Activated CD8-positive, alpha-beta T cell treated with anti-CD3 and anti-CD28 coated beads for 36 hours (primary cell): ENCODE measurements around the gene DTNBP1. TPM values are rescaled to one million over a fixed set of nuclear protein-coding genes. Genes with fewer than 3 reads are reported as not detected.
"Not testable (repeated sequence)": the region's sequence is repeated elsewhere in the genome, so short reads cannot be mapped to it uniquely, and the experiment has no call there.

Experiments used
- ATAC-seq: fragments of 200-7000 bp; cut with Tn5 transposase; one replicate; pipeline ENCODE4 v1.10.0; 2021; ENCODE audit warnings: mild to moderate bottlenecking, moderate library complexity
- CTCF ChIA-PET: fragments of 350-600 bp; sonication (Branson Sonifier 250); formaldehyde crosslinking; loops from one replicate; lab custom pipeline; 2021; ENCODE audit warnings: antibody characterized with exemption; lab: Charles Lee
- POLR2A ChIA-PET: fragments of 350-600 bp; sonication (Branson Sonifier 250); formaldehyde crosslinking; loops from one replicate; lab custom pipeline; 2021; ENCODE audit warnings: antibody characterized with exemption; lab: Charles Lee
- DNase-seq: peaks from one replicate; pipeline ENCODE4 v3.0.0-alpha.2; 2020
- H3K27ac Mint-ChIP-seq: one replicate; pipeline ENCODE4 v1.8.0; 2021; ENCODE audit warnings: mild to moderate bottlenecking, mixed read lengths
- H3K27me3 Mint-ChIP-seq: one replicate; pipeline ENCODE4 v1.8.0; 2021; ENCODE audit warnings: mixed read lengths
- H3K36me3 Mint-ChIP-seq: one replicate; pipeline ENCODE4 v1.8.0; 2021; ENCODE audit warnings: low read depth, mixed read lengths
- H3K4me1 Mint-ChIP-seq: one replicate; pipeline ENCODE4 v1.8.0; 2021; ENCODE audit warnings: low read depth, mixed read lengths
- H3K4me3 Mint-ChIP-seq: one replicate; pipeline ENCODE4 v1.8.0; 2021; ENCODE audit warnings: mild to moderate bottlenecking, moderate library complexity, mixed read lengths
- H3K9me3 Mint-ChIP-seq: one replicate; pipeline ENCODE4 v1.8.0; 2021; ENCODE audit warnings: mixed read lengths
- intact Hi-C: fragments of 100-400 bp; cut with micrococcal nuclease; formaldehyde crosslinking; loops from one replicate; pipeline ENCODE4 v1.10.0; 2022
- total RNA-seq, 2 experiments: library from RNA; stranded (reverse); gene quantifications; one replicate each; pipeline ENCODE4 v1.2.3, GENCODE V29; 2021
- TF ChIP-seq, protein P1 (sequence below): fragments of 200-600 bp; IDR thresholded peaks from one replicate; pipeline ENCODE4 v1.8.0; 2022; ENCODE audit warnings: antibody characterized with exemption, mild to moderate bottlenecking

Gene DTNBP1
- total RNA-seq, 2 experiments from 2014 or later: 12.6 to 14.6 TPM

DNA sequence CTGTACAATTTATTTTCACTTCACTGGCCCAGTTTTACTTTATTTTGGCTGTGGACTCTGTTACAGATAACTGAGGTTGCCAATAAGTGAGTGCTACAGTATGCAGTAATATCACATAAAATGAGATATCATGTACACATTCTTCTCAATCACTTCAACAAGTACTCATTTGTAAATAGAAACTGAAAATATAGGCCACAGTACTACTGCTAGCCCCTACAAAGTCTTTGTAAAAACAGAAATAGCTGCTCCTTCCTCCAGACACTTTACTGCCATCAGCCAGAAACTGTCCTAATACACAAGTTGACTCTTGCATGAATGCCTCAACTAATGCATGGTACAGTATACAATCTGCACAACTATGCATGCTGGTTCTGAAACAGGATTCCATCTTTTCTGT is 9.2 kb downstream of the DTNBP1 start:
- TF ChIP-seq, protein P1, sequence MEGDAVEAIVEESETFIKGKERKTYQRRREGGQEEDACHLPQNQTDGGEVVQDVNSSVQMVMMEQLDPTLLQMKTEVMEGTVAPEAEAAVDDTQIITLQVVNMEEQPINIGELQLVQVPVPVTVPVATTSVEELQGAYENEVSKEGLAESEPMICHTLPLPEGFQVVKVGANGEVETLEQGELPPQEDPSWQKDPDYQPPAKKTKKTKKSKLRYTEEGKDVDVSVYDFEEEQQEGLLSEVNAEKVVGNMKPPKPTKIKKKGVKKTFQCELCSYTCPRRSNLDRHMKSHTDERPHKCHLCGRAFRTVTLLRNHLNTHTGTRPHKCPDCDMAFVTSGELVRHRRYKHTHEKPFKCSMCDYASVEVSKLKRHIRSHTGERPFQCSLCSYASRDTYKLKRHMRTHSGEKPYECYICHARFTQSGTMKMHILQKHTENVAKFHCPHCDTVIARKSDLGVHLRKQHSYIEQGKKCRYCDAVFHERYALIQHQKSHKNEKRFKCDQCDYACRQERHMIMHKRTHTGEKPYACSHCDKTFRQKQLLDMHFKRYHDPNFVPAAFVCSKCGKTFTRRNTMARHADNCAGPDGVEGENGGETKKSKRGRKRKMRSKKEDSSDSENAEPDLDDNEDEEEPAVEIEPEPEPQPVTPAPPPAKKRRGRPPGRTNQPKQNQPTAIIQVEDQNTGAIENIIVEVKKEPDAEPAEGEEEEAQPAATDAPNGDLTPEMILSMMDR: no peak
- Mint-ChIP-seq H3K4me1 (peaks cover 40% of the 10 kb centered on the region), H3K27ac (no peak overlapping the region), H3K27me3 (no peaks in the 10 kb centered on the region), H3K36me3 (peaks cover 25% of the 10 kb centered on the region), H3K9me3 (peaks cover 5% of the 10 kb centered on the region), H3K4me3 (no peak overlapping the region)
- intact Hi-C loops: no loop called here
- ATAC-seq (peak; percentile 56), DNase-seq (no peak)
- CTCF ChIA-PET: interaction anchor here (1.0 kb wide), 1 partner anchor 13 kb away, joined by 4 read pairs; no protein-coding TSS in a partner anchor
- POLR2A ChIA-PET: interaction anchor here (1.7 kb wide), 1 partner anchor 8 kb away, joined by 7 read pairs; no protein-coding TSS in a partner anchor

DNA sequence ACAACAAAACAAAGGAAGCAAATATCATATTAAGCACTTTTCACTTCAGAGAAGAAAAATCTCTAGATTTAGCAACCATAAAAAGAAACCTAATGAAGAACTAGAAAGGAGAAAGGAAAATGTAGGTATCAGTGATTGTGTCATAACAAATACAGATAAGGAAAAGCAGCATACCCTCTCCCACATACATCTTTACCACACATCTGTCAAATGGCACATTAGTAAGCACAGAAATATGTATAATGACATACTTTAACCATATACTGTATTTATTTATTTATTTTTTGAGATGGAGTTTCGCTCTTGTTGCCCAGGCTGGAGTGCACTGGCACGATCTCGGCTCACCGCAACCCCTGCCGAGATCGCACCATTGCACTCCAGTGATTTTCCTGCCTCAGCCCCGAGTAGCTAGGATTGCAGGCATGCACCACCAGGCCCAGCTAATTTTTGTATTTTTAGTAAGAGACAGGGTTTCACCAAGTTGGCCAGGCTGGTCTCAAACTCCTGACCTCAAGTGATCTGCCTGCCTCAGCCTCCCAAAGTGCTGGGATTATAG is 12.7 kb downstream of the DTNBP1 start:
- H3K27ac Mint-ChIP-seq, CTCF ChIA-PET, POLR2A ChIA-PET, ATAC-seq, intact Hi-C loops, H3K4me3 Mint-ChIP-seq, H3K27me3 Mint-ChIP-seq, DNase-seq: not testable (repeated sequence)
- H3K4me1 Mint-ChIP-seq: peaks cover 33% of the 10 kb centered on the region
- peaks cover 56% of the 10 kb centered on the region for H3K36me3 Mint-ChIP-seq
- H3K9me3 Mint-ChIP-seq: peaks cover 26% of the 10 kb centered on the region

DNA sequence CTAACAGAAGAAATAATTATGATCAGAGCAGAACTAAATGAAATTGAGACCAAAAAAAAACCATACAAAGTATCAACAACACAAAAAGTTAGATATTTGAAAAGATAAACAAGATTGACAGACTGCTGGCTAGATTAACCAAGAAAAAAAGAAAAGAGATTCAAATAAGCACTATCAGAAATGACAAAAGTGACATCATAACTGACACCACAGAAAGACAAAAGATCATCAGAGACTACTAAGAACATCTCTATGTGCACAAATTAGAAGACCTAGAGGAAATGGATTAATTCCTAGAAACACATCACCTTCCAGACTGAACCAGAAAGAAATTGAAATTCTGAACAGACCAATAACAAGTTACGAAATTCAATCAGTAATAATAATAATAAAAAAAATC is 17.9 kb downstream of the DTNBP1 start:
- no peaks in the 10 kb centered on the region for H3K27me3 Mint-ChIP-seq
- ChIA-PET CTCF (no interaction called here), POLR2A (no interaction called here)
- no peak overlapping the region for H3K4me3 Mint-ChIP-seq
- H3K36me3 Mint-ChIP-seq: peaks cover 77% of the 10 kb centered on the region
- DNase-seq (no peak), ATAC-seq (no peak)
- peaks cover 15% of the 10 kb centered on the region for H3K4me1 Mint-ChIP-seq
- TF ChIP-seq, protein P1: no peak
- peaks cover 48% of the 10 kb centered on the region for H3K9me3 Mint-ChIP-seq
- no peak overlapping the region for H3K27ac Mint-ChIP-seq
- intact Hi-C loops: no loop called here

DNA sequence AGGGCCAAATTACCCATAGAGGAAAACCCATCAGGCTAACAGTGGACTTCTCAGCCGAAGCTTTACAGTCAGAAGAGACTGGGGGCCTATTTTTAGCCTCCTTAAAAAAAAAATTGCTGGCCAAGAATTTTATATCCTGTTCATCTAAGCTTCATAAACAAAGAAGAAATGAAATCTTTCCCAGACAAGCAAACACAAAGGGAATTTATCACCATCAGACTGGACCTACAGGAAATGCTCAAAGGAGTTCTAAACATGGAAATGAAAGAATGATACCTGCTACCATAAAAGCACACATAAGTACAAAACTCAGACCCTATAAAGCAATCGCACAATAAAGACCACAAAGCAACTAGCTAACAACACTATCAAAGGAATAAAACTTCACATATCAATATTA is 19.3 kb downstream of the DTNBP1 start:
- no peak for ATAC-seq
- no peak for DNase-seq
- H3K27me3 Mint-ChIP-seq: no peaks in the 10 kb centered on the region
- peaks cover 48% of the 10 kb centered on the region for H3K9me3 Mint-ChIP-seq
- intact Hi-C loops: no loop called here
- H3K4me1 Mint-ChIP-seq: peaks cover 12% of the 10 kb centered on the region
- TF ChIP-seq, protein P1: no peak
- ChIA-PET CTCF (interaction anchor here (1.4 to 1.7 kb wide), 4 partner anchors 16 to 169 kb away, joined by 3 to 4 read pairs (median 4); no protein-coding TSS in a partner anchor), POLR2A (interaction anchor here (0.9 kb wide), 1 partner anchor 19 kb away, joined by 3 read pairs; no protein-coding TSS in a partner anchor)
- peaks cover 76% of the 10 kb centered on the region for H3K36me3 Mint-ChIP-seq
- no peak overlapping the region for H3K4me3 Mint-ChIP-seq
- no peak overlapping the region for H3K27ac Mint-ChIP-seq

DNA sequence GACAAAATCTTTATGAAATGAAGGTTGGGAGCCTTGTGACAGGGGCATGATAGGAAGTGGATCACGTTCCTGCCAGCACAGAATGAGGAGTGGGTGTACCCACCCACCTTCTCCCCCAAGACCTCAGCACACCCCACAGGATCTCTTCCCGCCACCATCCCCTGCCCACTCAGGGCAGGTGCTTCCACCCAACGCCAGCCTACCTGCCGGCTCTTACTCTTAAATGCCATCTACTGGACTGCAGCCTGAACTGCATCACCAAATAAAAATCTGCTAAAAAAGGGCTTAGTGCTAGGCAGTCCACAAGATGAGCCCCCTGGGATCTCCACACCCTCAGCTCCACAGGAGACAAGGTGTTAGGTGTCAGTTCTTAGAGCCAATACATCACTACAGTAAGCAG is 20.6 kb downstream of the DTNBP1 start:
- Mint-ChIP-seq H3K4me3 (no peak overlapping the region), H3K27ac (no peak overlapping the region), H3K36me3 (peaks cover 68% of the 10 kb centered on the region), H3K27me3 (no peaks in the 10 kb centered on the region), H3K4me1 (peaks cover 12% of the 10 kb centered on the region), H3K9me3 (peaks cover 44% of the 10 kb centered on the region)
- intact Hi-C loops: no loop called here
- TF ChIP-seq, protein P1: peak; percentile 48
- no peak for DNase-seq
- CTCF ChIA-PET: interaction anchor here (0.8 to 1.7 kb wide), 5 partner anchors 11 to 168 kb away, joined by 3 to 4 read pairs (median 3); no protein-coding TSS in a partner anchor
- ATAC-seq: no peak
- POLR2A ChIA-PET: interaction anchor here (1.2 kb wide), 1 partner anchor 9 kb away, joined by 3 read pairs; no protein-coding TSS in a partner anchor
